ENCODE measurements around the gene GLYATL2.

The GLYATL2 gene

GRCh38 chr11:58844361-58845005 lies at the start of gene GLYATL2:
Gene GLYATL2, minus strand, starts transcription at chr11:58844704. Its CDS starts 5,092 bp downstream, at chr11:58839612.
- no peak for DNase-seq

GRCh38 chr11:58893899-58894298 lies 49.4 kb upstream of the GLYATL2 start:
- no peak for DNase-seq

GRCh38 chr11:58888579-58888978 lies 44.1 kb upstream of the GLYATL2 start:
- no peak for DNase-seq

GRCh38 chr11:58887452-58887851 lies 42.9 kb upstream of the GLYATL2 start:
- DNase-seq: no peak

- no peak for DNase-seq
Observed at GRCh38 chr11:58880625-58881024, 36.1 kb upstream of the GLYATL2 start.

- no peak for DNase-seq
Observed at GRCh38 chr11:58880166-58880565, 35.7 kb upstream of the GLYATL2 start.

- no peak for DNase-seq
Observed at GRCh38 chr11:58867556-58867955, 23.1 kb upstream of the GLYATL2 start.

GRCh38 chr11:58866788-58867187 lies 22.3 kb upstream of the GLYATL2 start:
- DNase-seq: no peak

- DNase-seq: no peak
Observed at GRCh38 chr11:58864335-58864734, 19.8 kb upstream of the GLYATL2 start.

GRCh38 chr11:58863697-58864096 lies 19.2 kb upstream of the GLYATL2 start:
- no peak for DNase-seq

GRCh38 chr11:58861533-58861932 lies 17.0 kb upstream of the GLYATL2 start:
- no peak for DNase-seq

GRCh38 chr11:58856806-58857205 lies 12.3 kb upstream of the GLYATL2 start:
- no peak for DNase-seq

- no peak for DNase-seq
Observed at GRCh38 chr11:58845386-58845785, 882 bp upstream of the GLYATL2 start.

- no peak for DNase-seq
Observed at GRCh38 chr11:58837707-58838388, 6.7 kb downstream of the GLYATL2 start.

GRCh38 chr11:58832056-58832645 lies 12.4 kb downstream of the GLYATL2 start:
- no peak for DNase-seq

- no peak for DNase-seq
Observed at GRCh38 chr11:58830673-58831301, 13.7 kb downstream of the GLYATL2 start.

GRCh38 chr11:58829786-58830185 lies 14.7 kb downstream of the GLYATL2 start:
- no peak for DNase-seq

GRCh38 chr11:58813693-58814092 lies 30.8 kb downstream of the GLYATL2 start:
- no peak for DNase-seq

- no peak for DNase-seq
Observed at GRCh38 chr11:58811499-58811898, 33.0 kb downstream of the GLYATL2 start.

- DNase-seq: no peak
Observed at GRCh38 chr11:58807343-58807742, 37.2 kb downstream of the GLYATL2 start.

GRCh38 chr11:58805065-58805464 lies 39.4 kb downstream of the GLYATL2 start:
- no peak for DNase-seq

GRCh38 chr11:58801974-58802545 lies 42.4 kb downstream of the GLYATL2 start:
- no peak for DNase-seq

All from amygdala (tissue), 56 donors.